Measurements from ENCODE around the gene PUSL1. TPM values are rescaled to one million over a fixed set of nuclear protein-coding genes. Genes with fewer than 3 reads are reported as not detected.

Gene PUSL1
- total and polyA plus RNA-seq, 5 donors from 2014 or later, result 17.7 to 21.0 (median 18.9) TPM

GRCh38 chr1:1306070-1306660, 2.2 kb upstream of the PUSL1 start:
- ATAC-seq (ENCODE audit: low read depth in 2 of 2) (no peak), DNase-seq (peak in 1 of 3 donors; percentile 47)
- Mint-ChIP-seq H3K36me3 (no peaks in the 10 kb centered on the region), H3K27ac (peak overlapping the region in 2 of 3 donors; percentile 75 to 90), H3K4me1 (peaks cover 0 to 26% (median 8%) of the 10 kb centered on the region in 4 donors), H3K27me3 (no peaks in the 10 kb centered on the region), H3K4me3 (peak overlapping the region; percentile 87 to 91 (median 90)), H3K9me3 (peaks cover 0 to 3% (median 0%) of the 10 kb centered on the region in 7 donors)
- H3K4me3 ChIP-seq (ENCODE audit: low read depth, low read length), result peak overlapping the region; percentile 71
- H3K27ac ChIP-seq (ENCODE audit: insufficient read depth, low read length, poor library complexity, severe bottlenecking), result peak overlapping the region; percentile 66
- no peaks in the 10 kb centered on the region for H3K27me3 ChIP-seq (ENCODE audit: control insufficient read depth, insufficient read depth, low read length)
- no peaks in the 10 kb centered on the region for H3K9me3 ChIP-seq (ENCODE audit: control insufficient read depth in 2 of 2, low read length in 2 of 2)
- H3K4me1 ChIP-seq (ENCODE audit: control insufficient read depth, insufficient read depth, low read length, poor library complexity, severe bottlenecking), result peaks cover 46% of the 10 kb centered on the region
- peaks cover under 1% of the 10 kb centered on the region for H3K36me3 ChIP-seq (ENCODE audit: control insufficient read depth, insufficient read depth, low read length)

- Mint-ChIP-seq H3K27ac (peak overlapping the region; percentile 75 to 91 (median 90)), H3K27me3 (no peaks in the 10 kb centered on the region), H3K36me3 (no peaks in the 10 kb centered on the region), H3K4me3 (peak overlapping the region; percentile 87 to 91 (median 90)), H3K4me1 (peaks cover 0 to 26% (median 8%) of the 10 kb centered on the region in 4 donors), H3K9me3 (peaks cover 0 to 3% (median 0%) of the 10 kb centered on the region in 7 donors)
- Histone ChIP-seq H3K27me3 (ENCODE audit: control insufficient read depth, insufficient read depth, low read length) (no peaks in the 10 kb centered on the region), H3K4me1 (ENCODE audit: control insufficient read depth, insufficient read depth, low read length, poor library complexity, severe bottlenecking) (peaks cover 46% of the 10 kb centered on the region), H3K4me3 (ENCODE audit: low read depth, low read length) (peak overlapping the region; percentile 71), H3K36me3 (ENCODE audit: control insufficient read depth, insufficient read depth, low read length) (peaks cover 7% of the 10 kb centered on the region), H3K27ac (ENCODE audit: insufficient read depth, low read length, poor library complexity, severe bottlenecking) (no peak overlapping the region), H3K9me3 (ENCODE audit: control insufficient read depth in 2 of 2, low read length in 2 of 2) (no peaks in the 10 kb centered on the region)
- ATAC-seq (ENCODE audit: low read depth in 2 of 2) (no peak), DNase-seq (no peak)
These were observed 1.6 kb upstream of the PUSL1 start for GRCh38 chr1:1306661-1307260.

- Mint-ChIP-seq H3K27me3 (no peaks in the 10 kb centered on the region), H3K4me1 (peaks cover 0 to 26% (median 8%) of the 10 kb centered on the region in 4 donors), H3K9me3 (peaks cover 0 to 3% (median 0%) of the 10 kb centered on the region in 7 donors), H3K36me3 (no peaks in the 10 kb centered on the region), H3K27ac (peak overlapping the region; percentile 75 to 91 (median 90)), H3K4me3 (peak overlapping the region; percentile 87 to 91 (median 90))
- peak overlapping the region; percentile 71 for H3K4me3 ChIP-seq (ENCODE audit: low read depth, low read length)
- no peaks in the 10 kb centered on the region for H3K9me3 ChIP-seq (ENCODE audit: control insufficient read depth in 2 of 2, low read length in 2 of 2)
- DNase-seq (no peak), ATAC-seq (ENCODE audit: low read depth in 2 of 2) (no peak)
- peaks cover 8% of the 10 kb centered on the region for H3K36me3 ChIP-seq (ENCODE audit: control insufficient read depth, insufficient read depth, low read length)
- peaks cover 46% of the 10 kb centered on the region for H3K4me1 ChIP-seq (ENCODE audit: control insufficient read depth, insufficient read depth, low read length, poor library complexity, severe bottlenecking)
- H3K27me3 ChIP-seq (ENCODE audit: control insufficient read depth, insufficient read depth, low read length), result no peaks in the 10 kb centered on the region
- H3K27ac ChIP-seq (ENCODE audit: insufficient read depth, low read length, poor library complexity, severe bottlenecking), result no peak overlapping the region
These were observed 1.0 kb upstream of the PUSL1 start for GRCh38 chr1:1307261-1307922.

GRCh38 chr1:1308756-1309250, 406 bp downstream of the PUSL1 start:
- Histone ChIP-seq H3K9me3 (ENCODE audit: control insufficient read depth in 2 of 2, low read length in 2 of 2) (no peaks in the 10 kb centered on the region), H3K27ac (ENCODE audit: insufficient read depth, low read length, poor library complexity, severe bottlenecking) (peak overlapping the region; percentile 89), H3K36me3 (ENCODE audit: control insufficient read depth, insufficient read depth, low read length) (peaks cover 16% of the 10 kb centered on the region), H3K27me3 (ENCODE audit: control insufficient read depth, insufficient read depth, low read length) (no peaks in the 10 kb centered on the region), H3K4me3 (ENCODE audit: low read depth, low read length) (no peak overlapping the region), H3K4me1 (ENCODE audit: control insufficient read depth, insufficient read depth, low read length, poor library complexity, severe bottlenecking) (peaks cover 46% of the 10 kb centered on the region)
- Mint-ChIP-seq H3K27ac (peak overlapping the region; percentile 5 to 92 (median 73)), H3K36me3 (no peaks in the 10 kb centered on the region), H3K27me3 (no peaks in the 10 kb centered on the region), H3K9me3 (peaks cover 0 to 3% (median 0%) of the 10 kb centered on the region in 7 donors), H3K4me3 (peak overlapping the region; percentile 86 to 94 (median 91)), H3K4me1 (peaks cover 0 to 26% (median 8%) of the 10 kb centered on the region in 4 donors)
- DNase-seq (peak in 1 of 3 donors; percentile 15), ATAC-seq (ENCODE audit: low read depth in 2 of 2) (no peak)

GRCh38 chr1:1309251-1310108, 1.1 kb downstream of the PUSL1 start:
- ATAC-seq (ENCODE audit: low read depth in 2 of 2) (no peak), DNase-seq (no peak)
- Histone ChIP-seq H3K36me3 (ENCODE audit: control insufficient read depth, insufficient read depth, low read length) (peaks cover 19% of the 10 kb centered on the region), H3K27ac (ENCODE audit: insufficient read depth, low read length, poor library complexity, severe bottlenecking) (peak overlapping the region; percentile 89), H3K4me3 (ENCODE audit: low read depth, low read length) (no peak overlapping the region), H3K4me1 (ENCODE audit: control insufficient read depth, insufficient read depth, low read length, poor library complexity, severe bottlenecking) (peaks cover 45% of the 10 kb centered on the region), H3K27me3 (ENCODE audit: control insufficient read depth, insufficient read depth, low read length) (no peaks in the 10 kb centered on the region), H3K9me3 (ENCODE audit: control insufficient read depth in 2 of 2, low read length in 2 of 2) (no peaks in the 10 kb centered on the region)
- H3K27ac Mint-ChIP-seq, result no peak overlapping the region
- peaks cover 0 to 24% (median 8%) of the 10 kb centered on the region in 4 donors for H3K4me1 Mint-ChIP-seq
- no peaks in the 10 kb centered on the region for H3K27me3 Mint-ChIP-seq
- peak overlapping the region; percentile 54 to 91 (median 70) for H3K4me3 Mint-ChIP-seq
- H3K9me3 Mint-ChIP-seq, result peaks cover 0 to 3% (median 0%) of the 10 kb centered on the region in 7 donors
- H3K36me3 Mint-ChIP-seq, result no peaks in the 10 kb centered on the region

GRCh38 chr1:1310109-1310385, 1.6 kb downstream of the PUSL1 start:
- DNase-seq, result no peak
- no peak overlapping the region for H3K4me3 ChIP-seq (ENCODE audit: low read depth, low read length)
- H3K4me3 Mint-ChIP-seq, result peak overlapping the region; percentile 31 to 63 (median 54)
- no peaks in the 10 kb centered on the region for H3K27me3 Mint-ChIP-seq
- no peaks in the 10 kb centered on the region for H3K36me3 Mint-ChIP-seq
- no peaks in the 10 kb centered on the region for H3K27me3 ChIP-seq (ENCODE audit: control insufficient read depth, insufficient read depth, low read length)
- H3K9me3 Mint-ChIP-seq, result peaks cover 0 to 3% (median 0%) of the 10 kb centered on the region in 7 donors
- no peak for ATAC-seq (ENCODE audit: low read depth in 2 of 2)
- peaks cover 0 to 23% (median 8%) of the 10 kb centered on the region in 4 donors for H3K4me1 Mint-ChIP-seq
- H3K36me3 ChIP-seq (ENCODE audit: control insufficient read depth, insufficient read depth, low read length), result peaks cover 22% of the 10 kb centered on the region
- H3K9me3 ChIP-seq (ENCODE audit: control insufficient read depth in 2 of 2, low read length in 2 of 2), result no peaks in the 10 kb centered on the region
- peaks cover 40% of the 10 kb centered on the region for H3K4me1 ChIP-seq (ENCODE audit: control insufficient read depth, insufficient read depth, low read length, poor library complexity, severe bottlenecking)
- no peak overlapping the region for H3K27ac ChIP-seq (ENCODE audit: insufficient read depth, low read length, poor library complexity, severe bottlenecking)
- peak overlapping the region in 1 of 3 donors; percentile 60 for H3K27ac Mint-ChIP-seq

- H3K9me3 Mint-ChIP-seq, result peaks cover 0 to 3% (median 0%) of the 10 kb centered on the region in 7 donors
- ATAC-seq (ENCODE audit: low read depth in 2 of 2), result no peak
- H3K27ac Mint-ChIP-seq, result peak overlapping the region in 1 of 3 donors; percentile 60
- no peaks in the 10 kb centered on the region for H3K27me3 ChIP-seq (ENCODE audit: control insufficient read depth, insufficient read depth, low read length)
- H3K36me3 ChIP-seq (ENCODE audit: control insufficient read depth, insufficient read depth, low read length), result peaks cover 23% of the 10 kb centered on the region
- DNase-seq, result no peak
- H3K4me3 Mint-ChIP-seq, result peak overlapping the region; percentile 52 to 90 (median 58)
- no peak overlapping the region for H3K27ac ChIP-seq (ENCODE audit: insufficient read depth, low read length, poor library complexity, severe bottlenecking)
- H3K36me3 Mint-ChIP-seq, result no peaks in the 10 kb centered on the region
- no peaks in the 10 kb centered on the region for H3K9me3 ChIP-seq (ENCODE audit: control insufficient read depth in 2 of 2, low read length in 2 of 2)
- H3K4me3 ChIP-seq (ENCODE audit: low read depth, low read length), result no peak overlapping the region
- no peaks in the 10 kb centered on the region for H3K27me3 Mint-ChIP-seq
- peaks cover 0 to 18% (median 8%) of the 10 kb centered on the region in 4 donors for H3K4me1 Mint-ChIP-seq
- peaks cover 34% of the 10 kb centered on the region for H3K4me1 ChIP-seq (ENCODE audit: control insufficient read depth, insufficient read depth, low read length, poor library complexity, severe bottlenecking)
These were observed 2.2 kb downstream of the PUSL1 start for GRCh38 chr1:1310476-1311053.

Data from CD4-positive, CD25-positive, alpha-beta regulatory T cell (primary cell).